Measurements from ENCODE around the gene UGT1A8.

Gene UGT1A8

DNA sequence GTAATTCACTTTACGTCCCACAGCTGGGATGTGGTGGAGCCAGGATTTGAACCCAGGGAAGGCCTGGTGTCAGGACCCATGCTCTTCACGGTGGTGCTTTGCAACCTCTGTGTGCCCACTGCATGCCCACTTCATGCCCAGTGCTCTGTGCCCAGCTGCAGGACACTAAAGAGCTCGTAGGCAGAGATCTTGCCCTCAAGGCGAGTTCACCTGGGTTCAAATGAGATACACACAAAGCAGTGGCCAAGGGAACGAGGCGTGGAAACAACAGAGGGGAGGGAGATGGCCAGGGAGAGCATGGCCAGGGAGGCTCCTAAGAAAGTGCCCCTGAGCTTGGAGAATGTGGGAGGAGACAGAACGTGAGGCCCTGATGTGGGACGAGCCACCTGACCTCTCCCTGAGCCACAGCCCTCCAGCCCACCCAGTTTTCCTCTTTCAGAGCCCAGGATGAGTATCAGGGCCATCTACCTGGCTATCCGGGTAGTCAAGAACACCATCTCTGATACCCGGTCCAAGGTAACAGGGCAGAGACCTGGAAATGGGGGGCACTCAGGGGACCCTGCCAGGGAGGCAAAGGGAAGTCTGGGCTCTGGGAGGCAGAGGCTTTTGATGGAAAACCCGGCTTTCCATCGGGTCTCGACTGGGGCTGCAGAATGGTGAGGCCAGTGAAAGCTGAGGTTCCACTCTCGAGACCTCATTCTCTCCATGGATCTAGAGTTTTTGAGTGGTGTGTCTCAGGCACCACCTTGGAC, 181.1 kb downstream of the UGT1A8 start:
- Histone ChIP-seq H4K20me1 (ENCODE audit: insufficient read depth, low read length) (no peaks in the 10 kb centered on the region), H3K36me3 (replicated peaks; ENCODE audit: low read depth, low read length) (no peaks in the 10 kb centered on the region), H3K4me3 (ENCODE audit: low read length) (no peak overlapping the region), H3K9me3 (ENCODE audit: insufficient read depth, low read length) (no peaks in the 10 kb centered on the region), H3K79me2 (ENCODE audit: low read length) (no peaks in the 10 kb centered on the region), H3K4me2 (ENCODE audit: low read length) (no peak overlapping the region), H3K4me1 (ENCODE audit: low read length) (no peaks in the 10 kb centered on the region), H3K27me3 (ENCODE audit: low read depth, low read length) (no peaks in the 10 kb centered on the region), H3K9ac (ENCODE audit: low read length) (no peak overlapping the region), H3K27ac (ENCODE audit: low read length) (no peak overlapping the region), H2AFZ (ENCODE audit: low read depth, low read length) (no peak overlapping the region)
- TF ChIP-seq, protein P1, sequence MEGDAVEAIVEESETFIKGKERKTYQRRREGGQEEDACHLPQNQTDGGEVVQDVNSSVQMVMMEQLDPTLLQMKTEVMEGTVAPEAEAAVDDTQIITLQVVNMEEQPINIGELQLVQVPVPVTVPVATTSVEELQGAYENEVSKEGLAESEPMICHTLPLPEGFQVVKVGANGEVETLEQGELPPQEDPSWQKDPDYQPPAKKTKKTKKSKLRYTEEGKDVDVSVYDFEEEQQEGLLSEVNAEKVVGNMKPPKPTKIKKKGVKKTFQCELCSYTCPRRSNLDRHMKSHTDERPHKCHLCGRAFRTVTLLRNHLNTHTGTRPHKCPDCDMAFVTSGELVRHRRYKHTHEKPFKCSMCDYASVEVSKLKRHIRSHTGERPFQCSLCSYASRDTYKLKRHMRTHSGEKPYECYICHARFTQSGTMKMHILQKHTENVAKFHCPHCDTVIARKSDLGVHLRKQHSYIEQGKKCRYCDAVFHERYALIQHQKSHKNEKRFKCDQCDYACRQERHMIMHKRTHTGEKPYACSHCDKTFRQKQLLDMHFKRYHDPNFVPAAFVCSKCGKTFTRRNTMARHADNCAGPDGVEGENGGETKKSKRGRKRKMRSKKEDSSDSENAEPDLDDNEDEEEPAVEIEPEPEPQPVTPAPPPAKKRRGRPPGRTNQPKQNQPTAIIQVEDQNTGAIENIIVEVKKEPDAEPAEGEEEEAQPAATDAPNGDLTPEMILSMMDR (IDR thresholded peaks at IDR 0.05; ENCODE audit: low read depth, low read length): no peak
- TF ChIP-seq EZH2phosphoT487 (IDR thresholded peaks at IDR 0.05; ENCODE audit: low read depth): no peak

DNA sequence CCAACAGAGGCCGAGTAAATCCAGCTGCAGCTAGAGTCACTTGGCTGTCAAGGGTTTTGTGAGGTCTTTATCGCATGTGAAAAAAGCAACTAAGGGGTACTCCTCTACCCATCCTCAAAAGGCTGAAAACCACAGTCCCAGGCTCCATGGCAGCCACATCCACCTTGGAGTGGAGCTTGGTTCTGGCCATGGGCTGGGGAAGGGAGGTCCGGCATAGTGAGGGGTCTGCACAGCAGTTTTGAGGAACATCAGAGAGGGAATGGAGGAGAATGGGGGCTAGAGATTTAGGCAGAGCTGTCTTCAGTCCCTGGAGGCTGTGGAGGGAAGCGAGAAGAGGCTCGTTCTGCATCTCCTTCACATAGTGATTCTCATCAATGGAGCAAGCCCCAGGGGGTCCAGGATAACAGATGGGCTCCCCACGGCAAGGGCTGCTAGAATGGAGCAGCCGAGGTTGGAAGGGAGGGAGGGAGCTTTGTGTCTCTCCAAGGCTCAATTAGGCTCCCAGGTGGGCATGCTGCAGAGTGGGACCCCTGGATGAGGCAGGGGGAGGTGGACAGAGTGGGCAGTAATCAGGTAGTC, 181.7 kb downstream of the UGT1A8 start:
- no peak overlapping the region for H3K4me3 ChIP-seq (ENCODE audit: low read length)
- H3K36me3 ChIP-seq (replicated peaks; ENCODE audit: low read depth, low read length): no peaks in the 10 kb centered on the region
- no peaks in the 10 kb centered on the region for H3K4me1 ChIP-seq (ENCODE audit: low read length)
- TF ChIP-seq EZH2phosphoT487 (IDR thresholded peaks at IDR 0.05; ENCODE audit: low read depth): no peak
- TF ChIP-seq, protein P1 (IDR thresholded peaks at IDR 0.05; ENCODE audit: low read depth, low read length): no peak
- H3K79me2 ChIP-seq (ENCODE audit: low read length): no peaks in the 10 kb centered on the region
- no peak overlapping the region for H3K9ac ChIP-seq (ENCODE audit: low read length)
- H2AFZ ChIP-seq (ENCODE audit: low read depth, low read length): no peak overlapping the region
- no peaks in the 10 kb centered on the region for H3K9me3 ChIP-seq (ENCODE audit: insufficient read depth, low read length)
- no peak overlapping the region for H3K27ac ChIP-seq (ENCODE audit: low read length)
- no peak overlapping the region for H3K4me2 ChIP-seq (ENCODE audit: low read length)
- H3K27me3 ChIP-seq (ENCODE audit: low read depth, low read length): no peaks in the 10 kb centered on the region
- H4K20me1 ChIP-seq (ENCODE audit: insufficient read depth, low read length): no peaks in the 10 kb centered on the region

DNA sequence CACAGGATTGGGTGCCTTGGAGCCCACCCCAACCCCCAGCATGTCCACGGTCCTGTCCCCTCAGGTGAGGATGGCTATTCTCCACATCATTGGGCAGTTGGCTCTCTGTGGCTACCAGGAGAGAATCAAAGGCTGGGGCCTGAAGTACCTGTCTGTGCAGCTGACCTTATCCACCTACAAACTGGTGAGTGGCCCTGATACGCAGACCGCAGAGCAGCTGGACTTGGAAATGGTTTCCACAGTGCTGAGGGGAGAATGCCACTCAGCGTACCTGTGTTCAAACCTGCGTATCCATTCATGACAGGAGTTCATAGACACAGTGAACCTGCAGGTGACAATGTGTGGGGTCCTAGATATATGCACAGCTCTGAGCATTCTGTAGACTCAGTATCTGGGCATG, 182.3 kb downstream of the UGT1A8 start:
- Histone ChIP-seq H3K4me1 (ENCODE audit: low read length) (no peaks in the 10 kb centered on the region), H3K9ac (ENCODE audit: low read length) (no peak overlapping the region), H3K9me3 (ENCODE audit: insufficient read depth, low read length) (no peaks in the 10 kb centered on the region), H4K20me1 (ENCODE audit: insufficient read depth, low read length) (no peaks in the 10 kb centered on the region), H3K27ac (ENCODE audit: low read length) (no peak overlapping the region), H3K36me3 (replicated peaks; ENCODE audit: low read depth, low read length) (no peaks in the 10 kb centered on the region), H3K79me2 (ENCODE audit: low read length) (no peaks in the 10 kb centered on the region), H3K4me3 (ENCODE audit: low read length) (no peak overlapping the region), H3K4me2 (ENCODE audit: low read length) (no peak overlapping the region), H2AFZ (ENCODE audit: low read depth, low read length) (no peak overlapping the region), H3K27me3 (ENCODE audit: low read depth, low read length) (no peaks in the 10 kb centered on the region)
- TF ChIP-seq, protein P1 (IDR thresholded peaks at IDR 0.05; ENCODE audit: low read depth, low read length): no peak
- TF ChIP-seq EZH2phosphoT487 (IDR thresholded peaks at IDR 0.05; ENCODE audit: low read depth): no peak

DNA sequence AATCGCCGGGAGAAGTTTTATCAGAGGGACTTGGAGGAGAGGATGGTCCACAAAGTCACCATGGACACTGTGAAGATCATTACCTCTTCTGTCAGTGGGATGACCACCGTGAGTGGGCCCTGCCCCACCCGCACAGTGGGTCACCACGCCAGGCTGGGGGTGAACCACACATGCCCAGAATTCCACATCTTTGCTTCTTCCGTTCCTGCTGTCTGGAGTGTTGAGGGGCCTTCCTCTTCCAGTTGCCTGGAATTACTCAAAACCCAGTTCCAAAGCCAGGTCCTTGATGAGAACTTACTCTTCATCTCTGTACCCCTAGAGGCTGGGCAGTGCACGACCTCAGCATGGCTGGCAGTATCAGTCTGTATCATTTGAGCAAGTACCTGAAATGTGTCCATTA, 182.8 kb downstream of the UGT1A8 start:
- H3K27ac ChIP-seq (ENCODE audit: low read length): no peak overlapping the region
- no peaks in the 10 kb centered on the region for H3K36me3 ChIP-seq (replicated peaks; ENCODE audit: low read depth, low read length)
- H3K4me1 ChIP-seq (ENCODE audit: low read length): no peaks in the 10 kb centered on the region
- no peak overlapping the region for H3K9ac ChIP-seq (ENCODE audit: low read length)
- H3K4me3 ChIP-seq (ENCODE audit: low read length): no peak overlapping the region
- H3K27me3 ChIP-seq (ENCODE audit: low read depth, low read length): no peaks in the 10 kb centered on the region
- no peak overlapping the region for H2AFZ ChIP-seq (ENCODE audit: low read depth, low read length)
- no peak overlapping the region for H3K4me2 ChIP-seq (ENCODE audit: low read length)
- TF ChIP-seq EZH2phosphoT487 (IDR thresholded peaks at IDR 0.05; ENCODE audit: low read depth): no peak
- TF ChIP-seq, protein P1 (IDR thresholded peaks at IDR 0.05; ENCODE audit: low read depth, low read length): no peak
- no peaks in the 10 kb centered on the region for H3K79me2 ChIP-seq (ENCODE audit: low read length)
- H4K20me1 ChIP-seq (ENCODE audit: insufficient read depth, low read length): no peaks in the 10 kb centered on the region
- H3K9me3 ChIP-seq (ENCODE audit: insufficient read depth, low read length): no peaks in the 10 kb centered on the region

Measured in OCI-LY3 (cell line).